DND-41 (cell line): ENCODE data around the gene DNAJC4.

Experiments used
- ATAC-seq: fragments of 200-7000 bp; cut with Tn5 transposase; 3 replicates; pipeline ENCODE4 v1.9.1; 2021; ENCODE audit warnings: low read depth; ENCODE audit not compliant: insufficient read depth
- DNase-seq: peaks from one replicate; pipeline ENCODE4 v3.0.0-alpha.2; 2020
- H2AFZ ChIP-seq: 2 replicates; pipeline ENCODE4 v1.6.0; 2012; ENCODE audit warnings: low read depth, low read length
- H3K27ac ChIP-seq: 2 replicates; pipeline ENCODE4 v1.5.1; 2012; ENCODE audit warnings: low read length, inconsistent platforms
- H3K27me3 ChIP-seq: fragments of 200-600 bp; sonication (generic); 2 replicates; pipeline ENCODE4 v1.6.0; 2012; ENCODE audit warnings: low read length, mild to moderate bottlenecking, inconsistent platforms; ENCODE audit not compliant: insufficient read depth, poor library complexity
- H3K36me3 ChIP-seq: 2 replicates; pipeline ENCODE4 v1.5.1; 2012; ENCODE audit warnings: low read length, inconsistent platforms; ENCODE audit not compliant: insufficient read depth
- H3K4me1 ChIP-seq: 2 replicates; pipeline ENCODE4 v1.5.1; 2012; ENCODE audit warnings: mild to moderate bottlenecking, low read length; ENCODE audit not compliant: insufficient read depth
- H3K4me2 ChIP-seq: 2 replicates; pipeline ENCODE4 v1.6.0; 2012; ENCODE audit warnings: mild to moderate bottlenecking, moderate library complexity, low read length, inconsistent platforms; ENCODE audit not compliant: insufficient read depth
- H3K4me3 ChIP-seq, 2 experiments: fragments of 200-600 bp in 1 of 2; shearing (Covaris generic) in 1 of 2; 2 replicates each; pipeline ENCODE4 v1.5.1; 2012 to 2016; ENCODE audit warnings: inconsistent platforms in 2 of 2, low read length in 2 of 2, mild to moderate bottlenecking in 2 of 2, low read depth in 1 of 2, moderate library complexity in 1 of 2
- H3K79me2 ChIP-seq: 2 replicates; pipeline ENCODE4 v1.6.0; 2012; ENCODE audit warnings: low read length, inconsistent platforms; ENCODE audit not compliant: insufficient read depth
- H3K9ac ChIP-seq: 2 replicates; pipeline ENCODE4 v1.6.0; 2012; ENCODE audit warnings: low read depth, mild to moderate bottlenecking, inconsistent platforms, low read length, moderate library complexity
- H3K9me3 ChIP-seq: 2 replicates; pipeline ENCODE4 v1.5.1; 2012; ENCODE audit warnings: low read length, moderate library complexity, mild to moderate bottlenecking, inconsistent platforms; ENCODE audit not compliant: insufficient read depth, severe bottlenecking
- H4K20me1 ChIP-seq: 2 replicates; pipeline ENCODE4 v1.6.0; 2012; ENCODE audit warnings: low read length; ENCODE audit not compliant: insufficient read depth
- EZH2 ChIP-seq: IDR thresholded peaks from 3 replicates; pipeline ENCODE4 v1.6.1; 2012; ENCODE audit warnings: borderline replicate concordance, low read depth, mild to moderate bottlenecking, moderate library complexity, low read length, inconsistent platforms; ENCODE audit not compliant: severe bottlenecking
- TF ChIP-seq, protein P1 (sequence below): IDR thresholded peaks from 2 replicates; pipeline ENCODE4 v1.5.1; 2012; ENCODE audit warnings: borderline replicate concordance, low read length, moderate library complexity, mild to moderate bottlenecking; ENCODE audit not compliant: poor library complexity, severe bottlenecking; ENCODE audit errors: extremely low read depth

DNAJC4 gene

DNA sequence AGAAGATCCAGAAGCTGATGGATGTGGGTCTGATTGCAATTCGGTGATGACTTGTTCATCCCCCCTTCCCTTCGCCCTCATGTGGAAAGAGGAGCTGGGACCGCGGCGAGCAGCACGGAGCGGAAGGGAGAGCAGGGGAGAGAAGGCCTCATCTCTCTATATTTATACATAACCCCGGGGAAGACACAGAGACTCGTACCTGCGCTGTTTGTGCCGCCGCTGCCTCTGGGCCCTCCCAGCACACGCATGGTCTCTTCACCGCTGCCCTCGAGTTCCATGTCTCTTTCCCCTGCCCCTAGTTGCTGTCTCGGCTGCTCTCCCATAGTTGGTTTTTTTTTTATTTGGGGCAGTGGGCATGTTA is 26.3 kb upstream of the DNAJC4 start:
- Histone ChIP-seq H3K9ac (no peak overlapping the region), H3K79me2 (peaks cover 41% of the 10 kb centered on the region), H3K36me3 (peaks cover 75% of the 10 kb centered on the region), H3K27ac (no peak overlapping the region), H3K4me1 (peaks cover 46% of the 10 kb centered on the region), H2AFZ (no peak overlapping the region), H4K20me1 (peaks cover 49% of the 10 kb centered on the region), H3K27me3 (no peaks in the 10 kb centered on the region), H3K9me3 (no peaks in the 10 kb centered on the region), H3K4me3 (no peak overlapping the region), H3K4me2 (no peak overlapping the region)
- TF ChIP-seq, protein P1, sequence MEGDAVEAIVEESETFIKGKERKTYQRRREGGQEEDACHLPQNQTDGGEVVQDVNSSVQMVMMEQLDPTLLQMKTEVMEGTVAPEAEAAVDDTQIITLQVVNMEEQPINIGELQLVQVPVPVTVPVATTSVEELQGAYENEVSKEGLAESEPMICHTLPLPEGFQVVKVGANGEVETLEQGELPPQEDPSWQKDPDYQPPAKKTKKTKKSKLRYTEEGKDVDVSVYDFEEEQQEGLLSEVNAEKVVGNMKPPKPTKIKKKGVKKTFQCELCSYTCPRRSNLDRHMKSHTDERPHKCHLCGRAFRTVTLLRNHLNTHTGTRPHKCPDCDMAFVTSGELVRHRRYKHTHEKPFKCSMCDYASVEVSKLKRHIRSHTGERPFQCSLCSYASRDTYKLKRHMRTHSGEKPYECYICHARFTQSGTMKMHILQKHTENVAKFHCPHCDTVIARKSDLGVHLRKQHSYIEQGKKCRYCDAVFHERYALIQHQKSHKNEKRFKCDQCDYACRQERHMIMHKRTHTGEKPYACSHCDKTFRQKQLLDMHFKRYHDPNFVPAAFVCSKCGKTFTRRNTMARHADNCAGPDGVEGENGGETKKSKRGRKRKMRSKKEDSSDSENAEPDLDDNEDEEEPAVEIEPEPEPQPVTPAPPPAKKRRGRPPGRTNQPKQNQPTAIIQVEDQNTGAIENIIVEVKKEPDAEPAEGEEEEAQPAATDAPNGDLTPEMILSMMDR: no peak
- TF ChIP-seq EZH2: no peak
- no peak for ATAC-seq
- DNase-seq: no peak

DNA sequence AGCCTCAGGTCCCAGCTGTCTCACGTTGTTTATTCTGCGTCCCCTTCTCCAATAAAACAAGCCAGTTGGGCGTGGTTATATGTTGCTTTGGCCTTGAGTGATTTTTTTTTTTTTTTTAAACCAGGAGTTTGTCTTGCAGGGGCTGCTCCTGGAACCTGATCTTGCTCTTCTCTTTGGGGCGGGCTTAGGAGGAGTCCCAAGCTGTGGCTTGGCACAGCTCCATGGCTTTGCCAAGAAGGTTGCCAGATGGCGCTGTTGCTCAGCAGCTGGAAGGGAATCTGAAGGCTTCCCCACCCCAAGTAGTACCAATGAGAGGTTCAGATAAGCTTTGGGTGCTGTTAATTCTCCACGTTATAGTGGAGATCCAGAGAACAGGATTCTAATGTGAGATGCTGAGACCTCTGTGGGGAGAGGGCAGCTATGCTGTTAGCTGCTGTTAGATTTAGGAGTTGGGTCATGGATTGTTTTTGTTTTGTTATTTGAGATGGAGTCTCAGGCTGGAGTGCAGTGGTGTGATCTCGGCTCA is 25.8 kb upstream of the DNAJC4 start:
- DNase-seq: peak; percentile 88
- Histone ChIP-seq H4K20me1 (peaks cover 49% of the 10 kb centered on the region), H3K4me2 (no peak overlapping the region), H2AFZ (no peak overlapping the region), H3K4me1 (peaks cover 46% of the 10 kb centered on the region), H3K36me3 (peaks cover 79% of the 10 kb centered on the region), H3K27ac (peak overlapping the region; percentile 21; the same call in 1 of the 2 replicates), H3K9ac (no peak overlapping the region), H3K79me2 (peaks cover 41% of the 10 kb centered on the region), H3K9me3 (no peaks in the 10 kb centered on the region), H3K27me3 (no peaks in the 10 kb centered on the region), H3K4me3 (no peak overlapping the region)
- TF ChIP-seq, protein P1: peak; percentile 93
- no peak for TF ChIP-seq EZH2
- peak; percentile 38 for ATAC-seq

DNA sequence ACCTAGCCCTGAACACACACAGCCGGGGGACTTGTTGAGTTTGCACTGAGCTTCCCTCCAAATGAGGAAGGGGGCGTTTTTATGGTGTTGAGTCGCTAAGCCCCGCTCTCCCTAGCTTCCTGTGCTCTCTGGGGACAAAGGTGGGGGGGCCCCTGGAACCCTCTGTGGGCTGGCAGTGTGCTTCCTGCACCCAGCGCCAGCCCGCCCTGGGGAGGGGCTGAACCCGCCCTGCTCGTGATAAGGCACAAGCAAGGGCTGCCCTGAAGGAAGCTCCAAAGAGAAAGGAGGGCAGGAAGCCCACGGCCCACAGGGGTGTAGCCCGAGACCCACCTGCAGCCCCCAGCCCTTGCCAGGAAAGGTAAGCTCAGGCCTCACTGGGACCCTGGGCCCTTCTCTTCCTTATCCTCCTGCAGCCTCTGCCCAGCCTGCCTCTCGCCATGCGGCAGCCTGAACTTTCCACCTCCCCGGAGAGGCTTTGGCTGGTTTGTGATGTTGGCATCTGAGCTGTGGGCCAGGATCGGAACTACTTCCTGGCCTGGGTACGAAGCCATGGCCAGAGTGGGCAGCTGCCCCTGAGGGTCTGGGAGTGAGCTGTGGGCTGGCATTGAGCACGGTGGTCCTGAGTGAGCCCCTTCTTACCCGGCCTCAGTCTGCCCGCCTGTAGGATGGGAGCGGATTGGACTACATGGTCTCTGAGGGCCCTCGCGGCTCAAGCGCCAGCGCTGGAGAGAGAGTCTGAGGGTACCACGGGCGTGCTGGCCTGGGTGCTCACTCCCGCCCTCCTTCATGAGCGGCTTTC is 23.7 kb upstream of the DNAJC4 start, which contains the start of gene FERMT3:
Gene FERMT3, plus strand, starts transcription at position 265 of the 799 bp plus-strand sequence. CDS start 644 bp downstream, outside the sequence.
- Histone ChIP-seq H3K4me3 (peak within 1 kb of the TSS; percentile 52 to 86), H3K9ac (peak within 1 kb of the TSS; percentile 88), H2AFZ (peak within 1 kb of the TSS; percentile 62), H3K27me3 (no peaks in the 10 kb centered on the region), H3K9me3 (no peaks in the 10 kb centered on the region), H4K20me1 (peaks cover 37% of the 10 kb centered on the region), H3K27ac (peak within 1 kb of the TSS; percentile 93), H3K4me2 (peak within 1 kb of the TSS; percentile 93), H3K4me1 (peaks cover 46% of the 10 kb centered on the region), H3K79me2 (peaks cover 26% of the 10 kb centered on the region), H3K36me3 (peaks cover 78% of the 10 kb centered on the region)
- TF ChIP-seq, protein P1: peak; percentile 50
- TF ChIP-seq EZH2: no peak
- peak; percentile 85 for ATAC-seq
- DNase-seq: peak; percentile 96
